T-cell (primary cell): ENCODE measurements around the gene GNB5. TPM values are rescaled to one million over a fixed set of nuclear protein-coding genes. Genes with fewer than 3 reads are reported as not detected.

Experiments
- ATAC-seq, 4 experiments: fragments of 200-7000 bp in 3 of 4; fragments of 150-1000 bp in 1 of 4; cut with Tn5 transposase; replicated peaks in 1 of 4; 1 replicate in 3 of 4; 2 replicates in 1 of 4; pipeline ENCODE4 v1.10.0; 2021; ENCODE audit warnings: moderate library complexity in 3 of 4, mild to moderate bottlenecking in 2 of 4, moderate number of reproducible peaks in 1 of 4
- CTCF ChIA-PET, 2 donors: fragments of 300-600 bp; sonication (Branson Sonifier 250); formaldehyde crosslinking; loops; one replicate each; lab custom pipeline; 2022; ENCODE audit warnings: antibody characterized with exemption in 2 of 2; lab: Charles Lee
- POLR2A ChIA-PET, 2 donors: fragments of 300-600 bp; sonication (Branson Sonifier 250); formaldehyde crosslinking; loops; one replicate each; lab custom pipeline; 2022; ENCODE audit warnings: antibody characterized with exemption in 2 of 2; lab: Charles Lee
- DNase-seq, 35 experiments: peaks; one replicate each; pipeline versions ENCODE4 v3.0.0 to v3.0.0-alpha.2; 2013 to 2023
- H3K27ac ChIP-seq: one replicate; pipeline ENCODE4 v1.5.1; 2013; ENCODE audit warnings: low read length
- H3K27me3 ChIP-seq, 2 experiments: replicated peaks in 1 of 2; 1 replicate in 1 of 2; 2 replicates in 1 of 2; pipeline versions ENCODE4 v1.6.1 to v1.7.0; 2013; ENCODE audit warnings: low read length in 1 of 2, mixed read lengths in 1 of 2; ENCODE audit not compliant: control insufficient read depth in 2 of 2, insufficient read depth in 2 of 2; ENCODE audit errors: extremely low read depth in 1 of 2
- H3K36me3 ChIP-seq, 2 donors: 1 replicate in 1 of 2; 2 replicates in 1 of 2; pipeline versions ENCODE4 v1.6.1 to v1.7.0; 2013; ENCODE audit warnings: low read length in 1 of 2; ENCODE audit not compliant: control insufficient read depth in 2 of 2, insufficient read depth in 1 of 2; ENCODE audit errors: extremely low read depth in 1 of 2
- H3K4me1 ChIP-seq, 2 experiments: 1 replicate in 1 of 2; 2 replicates in 1 of 2; pipeline versions ENCODE4 v1.6.1 to v1.7.0; 2013; ENCODE audit warnings: low read length in 2 of 2, mixed read lengths in 1 of 2; ENCODE audit not compliant: insufficient read depth in 2 of 2, control insufficient read depth in 1 of 2; ENCODE audit errors: extremely low read depth in 1 of 2
- H3K4me3 ChIP-seq, 2 donors: 1 replicate in 1 of 2; 2 replicates in 1 of 2; pipeline versions ENCODE4 v1.5.1 to v1.7.0; 2013; ENCODE audit warnings: mild to moderate bottlenecking in 2 of 2, low read length in 1 of 2, moderate library complexity in 1 of 2; ENCODE audit not compliant: control insufficient read depth in 1 of 2; ENCODE audit errors: extremely low read depth in 1 of 2
- H3K9me3 ChIP-seq: 2 replicates; pipeline ENCODE4 v1.7.0; 2013
- H3K27ac Mint-ChIP-seq, 2 donors: one replicate each; pipeline ENCODE4 v1.8.0; 2020 to 2021; ENCODE audit warnings: mild to moderate bottlenecking in 2 of 2, mixed read lengths in 2 of 2
- H3K27me3 Mint-ChIP-seq, 2 donors: one replicate each; pipeline ENCODE4 v1.8.0; 2021 to 2022; ENCODE audit warnings: mixed read lengths in 2 of 2
- H3K36me3 Mint-ChIP-seq: one replicate; pipeline ENCODE4 v1.8.0; 2021; ENCODE audit warnings: mixed read lengths
- H3K4me1 Mint-ChIP-seq, 3 donors: one replicate each; pipeline ENCODE4 v1.8.0; 2020 to 2022; ENCODE audit warnings: mixed read lengths in 3 of 3, mild to moderate bottlenecking in 1 of 3
- H3K4me3 Mint-ChIP-seq, 3 donors: one replicate each; pipeline ENCODE4 v1.8.0; 2020 to 2022; ENCODE audit warnings: mild to moderate bottlenecking in 3 of 3, mixed read lengths in 3 of 3, moderate library complexity in 3 of 3
- H3K9me3 Mint-ChIP-seq, 3 donors: one replicate each; pipeline ENCODE4 v1.8.0; 2020 to 2022; ENCODE audit warnings: mixed read lengths in 3 of 3
- WGBS: methylation state at CpG from one replicate; pipeline ENCODE4 v1.1.5; 2013; ENCODE audit warnings: missing lambda C conversion rate; ENCODE audit not compliant: insufficient coverage; 5-methylcytosine and 5-hydroxymethylcytosine counted together
- total RNA-seq, 35 experiments: library from RNA in 6 of 35; stranded (reverse) in 6 of 35; fragments of 120-200 nt in 1 of 35; gene quantifications; one replicate each; pipeline versions ENCODE4 v1.2.1 to v1.2.4 and lab custom pipeline; 2013 to 2026

The GNB5 gene
- total RNA-seq, 5 donors from 2014 or later (not counting 1 experiment from before 2014, with no cell fraction given), result 39.7 to 74.4 (median 54.7) TPM

GRCh38 chr15:52103217-52104207 is 87.7 kb downstream of the GNB5 start:
- DNase-seq (no peak), ATAC-seq (no peak)
- no peak overlapping the region for H3K27ac Mint-ChIP-seq
- 82% methylated on average over 2 of the region's 5 CpGs for WGBS
- Histone ChIP-seq H3K27me3 (peaks cover 0 to 17% of the 10 kb centered on the region in 2 experiments), H3K4me1 (no peaks in the 10 kb centered on the region), H3K36me3 (no peaks in the 10 kb centered on the region), H3K4me3 (no peak overlapping the region), H3K27ac (no peak overlapping the region), H3K9me3 (no peaks in the 10 kb centered on the region)
- H3K4me1 Mint-ChIP-seq, result no peaks in the 10 kb centered on the region
- ChIA-PET POLR2A (interaction anchor here in 1 of 2 donors (0.6 kb wide), 1 partner anchor 562 kb away, joined by 3 read pairs; no protein-coding TSS in a partner anchor), CTCF (interaction anchor here (0.6 kb wide), 5 partner anchors 12 to 140 kb away, joined by 3 to 7 read pairs (median 5); no protein-coding TSS in a partner anchor)
- peaks cover 3 to 9% of the 10 kb centered on the region in 2 donors for H3K27me3 Mint-ChIP-seq
- H3K4me3 Mint-ChIP-seq, result no peak overlapping the region
- no peaks in the 10 kb centered on the region for H3K9me3 Mint-ChIP-seq
- H3K36me3 Mint-ChIP-seq, result no peaks in the 10 kb centered on the region

DNA sequence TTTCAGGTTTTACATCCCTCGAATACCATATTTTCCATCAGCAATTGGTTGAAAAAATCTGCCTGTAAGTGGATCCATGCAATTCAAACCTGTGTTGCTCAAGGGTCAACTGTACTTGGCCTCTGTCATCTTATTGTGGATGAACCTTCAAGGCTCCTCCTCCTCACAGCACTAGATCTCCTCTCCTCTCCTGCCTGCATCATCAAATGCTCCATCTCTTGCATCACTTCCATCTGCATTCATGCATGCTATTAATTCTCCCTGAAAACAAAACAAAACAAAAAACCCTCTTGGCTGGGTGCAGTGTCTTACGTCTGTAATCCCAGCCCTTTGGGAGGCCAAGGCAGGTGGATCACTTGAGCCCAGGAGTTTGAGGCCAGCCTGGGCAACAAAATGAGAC is 88.7 kb downstream of the GNB5 start:
- Mint-ChIP-seq H3K36me3 (no peaks in the 10 kb centered on the region), H3K27me3 (peaks cover 0 to 9% of the 10 kb centered on the region in 2 donors), H3K9me3 (no peaks in the 10 kb centered on the region), H3K4me3 (no peak overlapping the region), H3K27ac (no peak overlapping the region), H3K4me1 (no peaks in the 10 kb centered on the region)
- Histone ChIP-seq H3K9me3 (no peaks in the 10 kb centered on the region), H3K27me3 (peaks cover 0 to 15% of the 10 kb centered on the region in 2 experiments), H3K4me3 (no peak overlapping the region), H3K4me1 (no peaks in the 10 kb centered on the region), H3K36me3 (no peaks in the 10 kb centered on the region), H3K27ac (no peak overlapping the region)
- ATAC-seq, result no peak
- no peak for DNase-seq
- WGBS, result 100% methylated on average over 2 of the region's 2 CpGs
- ChIA-PET CTCF (no interaction called here), POLR2A (no interaction called here)

GRCh38 chr15:52101542-52102323 is 89.5 kb downstream of the GNB5 start:
- H3K4me1 ChIP-seq, result no peaks in the 10 kb centered on the region
- H3K36me3 ChIP-seq, result no peaks in the 10 kb centered on the region
- Mint-ChIP-seq H3K9me3 (no peaks in the 10 kb centered on the region), H3K36me3 (no peaks in the 10 kb centered on the region), H3K27ac (no peak overlapping the region), H3K4me1 (no peaks in the 10 kb centered on the region), H3K4me3 (no peak overlapping the region), H3K27me3 (peaks cover 0 to 6% of the 10 kb centered on the region in 2 donors)
- H3K27ac ChIP-seq, result no peak overlapping the region
- peaks cover 0 to 9% of the 10 kb centered on the region in 2 experiments for H3K27me3 ChIP-seq
- H3K4me3 ChIP-seq, result no peak overlapping the region
- WGBS, result 92% methylated on average over 11 of the region's 16 CpGs
- DNase-seq (no peak), ATAC-seq (no peak)
- POLR2A ChIA-PET, result no interaction called here
- CTCF ChIA-PET, result interaction anchor here in 1 of 2 donors (0.5 kb wide), 1 partner anchor 164 kb away, joined by 4 read pairs; no protein-coding TSS in a partner anchor
- no peaks in the 10 kb centered on the region for H3K9me3 ChIP-seq

GRCh38 chr15:52100807-52101442 is 90.3 kb downstream of the GNB5 start:
- no peak overlapping the region for H3K4me3 Mint-ChIP-seq
- no peak overlapping the region for H3K4me3 ChIP-seq
- peaks cover under 1% of the 10 kb centered on the region for H3K36me3 Mint-ChIP-seq
- H3K4me1 Mint-ChIP-seq, result no peaks in the 10 kb centered on the region
- ChIA-PET CTCF (interaction anchor here in 1 of 2 donors (0.5 kb wide), 1 partner anchor 163 kb away, joined by 4 read pairs; no protein-coding TSS in a partner anchor), POLR2A (no interaction called here)
- no peaks in the 10 kb centered on the region for H3K9me3 Mint-ChIP-seq
- peaks cover 0 to 6% of the 10 kb centered on the region in 2 experiments for H3K27me3 ChIP-seq
- no peak overlapping the region for H3K27ac Mint-ChIP-seq
- 82% methylated on average over 6 of the region's 6 CpGs for WGBS
- no peak for ATAC-seq
- peaks cover 0 to 3% of the 10 kb centered on the region in 2 donors for H3K27me3 Mint-ChIP-seq
- no peaks in the 10 kb centered on the region for H3K36me3 ChIP-seq
- DNase-seq, result peak in 1 of 35 experiments; percentile 28
- no peaks in the 10 kb centered on the region for H3K4me1 ChIP-seq
- H3K27ac ChIP-seq, result no peak overlapping the region
- no peaks in the 10 kb centered on the region for H3K9me3 ChIP-seq

DNA sequence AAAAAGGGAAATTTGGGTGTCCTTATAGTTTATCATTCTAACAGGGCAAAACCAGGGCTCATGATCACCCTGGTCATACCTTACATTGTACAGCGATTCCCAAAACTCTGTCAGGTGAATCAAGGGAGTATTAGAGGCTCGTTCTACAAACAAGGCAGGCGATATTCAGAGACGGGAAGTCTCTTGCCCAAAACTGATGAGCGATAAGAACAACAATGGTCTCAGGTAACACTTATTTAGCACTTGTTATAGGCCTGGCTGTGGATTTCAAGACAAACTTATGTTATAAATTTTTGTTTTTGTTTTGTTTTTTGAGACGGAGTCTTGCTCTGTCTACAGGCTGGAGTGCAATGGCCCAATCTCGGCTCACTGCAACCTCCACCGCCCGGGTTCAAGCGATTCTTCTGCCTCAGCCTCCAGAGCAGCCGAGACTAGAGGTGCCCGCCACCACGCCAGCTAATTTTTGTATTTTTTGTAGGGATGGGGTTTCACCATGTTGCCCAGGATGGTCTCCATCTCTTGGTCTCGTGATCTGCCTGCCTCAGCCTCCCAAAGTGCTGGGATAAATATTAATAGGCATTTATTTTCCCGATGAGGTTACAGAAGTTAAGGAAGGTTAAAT is 91.4 kb downstream of the GNB5 start:
- Histone ChIP-seq H3K9me3 (no peaks in the 10 kb centered on the region), H3K27ac (no peak overlapping the region), H3K27me3 (peaks cover 0 to 10% of the 10 kb centered on the region in 2 experiments), H3K36me3 (no peaks in the 10 kb centered on the region), H3K4me3 (no peak overlapping the region), H3K4me1 (no peaks in the 10 kb centered on the region)
- Mint-ChIP-seq H3K4me3 (no peak overlapping the region), H3K27ac (no peak overlapping the region), H3K36me3 (peaks cover 5% of the 10 kb centered on the region), H3K9me3 (no peaks in the 10 kb centered on the region), H3K4me1 (no peaks in the 10 kb centered on the region), H3K27me3 (no peaks in the 10 kb centered on the region)
- DNase-seq (no peak), ATAC-seq (no peak)
- 89% methylated on average over 10 of the region's 15 CpGs for WGBS
- CTCF ChIA-PET, result no interaction called here
- POLR2A ChIA-PET, result interaction anchor here in 1 of 2 donors (0.5 kb wide), 1 partner anchor 42 kb away, joined by 3 read pairs; no protein-coding TSS in a partner anchor
